ENCODE data around the gene WASF3.

Gene WASF3

DNA sequence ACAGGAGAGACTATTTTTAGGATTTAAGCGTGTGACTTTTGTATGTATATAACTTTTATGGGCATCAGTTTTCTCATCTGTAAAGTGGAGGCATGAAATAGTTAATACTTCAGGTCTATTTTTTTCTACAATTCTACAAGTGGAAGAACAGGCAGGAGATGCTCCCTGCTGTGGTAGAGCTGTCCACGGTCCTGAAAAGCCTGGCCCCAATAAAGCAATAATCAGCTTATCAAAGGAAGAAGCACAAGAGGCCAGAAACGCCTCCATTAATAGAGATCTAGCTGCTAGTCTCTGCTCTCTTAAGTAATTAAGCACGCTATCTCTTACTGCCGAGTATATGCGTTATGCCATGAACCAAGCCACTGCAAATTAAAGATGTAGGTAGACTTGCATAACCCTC lies 28.0 kb upstream of the WASF3 start:
- no peak overlapping the region for H3K4me3 Mint-ChIP-seq
- TF ChIP-seq, protein P1, sequence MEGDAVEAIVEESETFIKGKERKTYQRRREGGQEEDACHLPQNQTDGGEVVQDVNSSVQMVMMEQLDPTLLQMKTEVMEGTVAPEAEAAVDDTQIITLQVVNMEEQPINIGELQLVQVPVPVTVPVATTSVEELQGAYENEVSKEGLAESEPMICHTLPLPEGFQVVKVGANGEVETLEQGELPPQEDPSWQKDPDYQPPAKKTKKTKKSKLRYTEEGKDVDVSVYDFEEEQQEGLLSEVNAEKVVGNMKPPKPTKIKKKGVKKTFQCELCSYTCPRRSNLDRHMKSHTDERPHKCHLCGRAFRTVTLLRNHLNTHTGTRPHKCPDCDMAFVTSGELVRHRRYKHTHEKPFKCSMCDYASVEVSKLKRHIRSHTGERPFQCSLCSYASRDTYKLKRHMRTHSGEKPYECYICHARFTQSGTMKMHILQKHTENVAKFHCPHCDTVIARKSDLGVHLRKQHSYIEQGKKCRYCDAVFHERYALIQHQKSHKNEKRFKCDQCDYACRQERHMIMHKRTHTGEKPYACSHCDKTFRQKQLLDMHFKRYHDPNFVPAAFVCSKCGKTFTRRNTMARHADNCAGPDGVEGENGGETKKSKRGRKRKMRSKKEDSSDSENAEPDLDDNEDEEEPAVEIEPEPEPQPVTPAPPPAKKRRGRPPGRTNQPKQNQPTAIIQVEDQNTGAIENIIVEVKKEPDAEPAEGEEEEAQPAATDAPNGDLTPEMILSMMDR (IDR thresholded peaks at IDR 0.05; ENCODE audit: unreplicated experiment in 3 of 3) = no peak
- peaks cover 9% of the 10 kb centered on the region for H3K27me3 Mint-ChIP-seq (ENCODE audit: low read depth)
- no peaks in the 10 kb centered on the region for H3K36me3 Mint-ChIP-seq (ENCODE audit: low read depth)
- no peak overlapping the region for H3K27ac Mint-ChIP-seq
- no peaks in the 10 kb centered on the region for H3K9me3 Mint-ChIP-seq
- H3K4me1 Mint-ChIP-seq = peaks cover 6% of the 10 kb centered on the region

- peaks cover 5% of the 10 kb centered on the region for H3K27me3 Mint-ChIP-seq (ENCODE audit: low read depth)
- H3K27ac Mint-ChIP-seq = no peak overlapping the region
- TF ChIP-seq, protein P1 (IDR thresholded peaks at IDR 0.05; ENCODE audit: unreplicated experiment in 3 of 3) = no peak
- H3K9me3 Mint-ChIP-seq = no peaks in the 10 kb centered on the region
- no peak overlapping the region for H3K4me3 Mint-ChIP-seq
- H3K4me1 Mint-ChIP-seq = peaks cover 6% of the 10 kb centered on the region
- H3K36me3 Mint-ChIP-seq (ENCODE audit: low read depth) = no peaks in the 10 kb centered on the region
Measured at GRCh38 chr13:26531742-26532141, 25.7 kb upstream of the WASF3 start.

DNA sequence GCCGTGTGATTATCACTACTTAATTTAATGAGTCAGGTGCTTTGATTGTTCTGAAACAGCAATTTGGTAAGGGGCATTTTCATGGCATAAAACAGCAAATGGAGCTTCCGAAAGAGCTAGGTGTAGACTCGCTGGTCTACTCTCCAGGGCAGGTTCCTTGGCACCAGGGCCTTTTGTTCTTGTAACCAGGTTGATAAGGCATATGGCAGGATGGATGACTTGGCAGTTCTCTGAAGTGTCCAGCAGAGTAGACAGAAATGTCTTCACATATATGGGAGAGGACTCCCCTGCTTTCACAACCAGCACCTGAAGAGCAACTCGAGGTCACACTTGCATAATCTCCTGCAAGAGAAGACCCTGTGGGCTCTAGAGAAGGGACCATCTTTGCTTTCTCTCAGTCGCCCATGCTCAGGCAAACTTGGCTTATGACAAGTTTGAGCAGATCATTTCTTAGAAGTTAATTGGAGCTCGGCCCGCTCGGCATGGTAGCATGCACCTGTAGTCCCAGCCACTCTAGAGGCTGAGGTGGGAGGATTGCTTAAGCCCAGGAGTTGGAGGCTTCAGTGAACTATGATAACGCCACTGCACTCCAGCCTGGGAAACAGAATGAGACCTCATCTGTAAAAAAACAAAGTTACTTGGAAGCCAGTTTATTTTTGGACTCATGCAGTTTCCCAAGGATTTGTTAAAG lies 23.3 kb upstream of the WASF3 start:
- peaks cover 10% of the 10 kb centered on the region for H3K27me3 Mint-ChIP-seq (ENCODE audit: low read depth)
- TF ChIP-seq, protein P1 (IDR thresholded peaks at IDR 0.05; ENCODE audit: unreplicated experiment in 3 of 3) = no peak
- H3K27ac Mint-ChIP-seq = no peak overlapping the region
- H3K9me3 Mint-ChIP-seq = no peaks in the 10 kb centered on the region
- H3K36me3 Mint-ChIP-seq (ENCODE audit: low read depth) = no peaks in the 10 kb centered on the region
- no peak overlapping the region for H3K4me3 Mint-ChIP-seq
- peaks cover 7% of the 10 kb centered on the region for H3K4me1 Mint-ChIP-seq

- Mint-ChIP-seq H3K9me3 (no peaks in the 10 kb centered on the region), H3K27me3 (ENCODE audit: low read depth) (peaks cover 25% of the 10 kb centered on the region), H3K27ac (no peak overlapping the region), H3K4me3 (no peak overlapping the region), H3K36me3 (ENCODE audit: low read depth) (no peaks in the 10 kb centered on the region), H3K4me1 (peaks cover 33% of the 10 kb centered on the region)
- TF ChIP-seq, protein P1 (IDR thresholded peaks at IDR 0.05; ENCODE audit: unreplicated experiment in 3 of 3) = no peak
Measured at GRCh38 chr13:26538363-26539317, 18.8 kb upstream of the WASF3 start.

- TF ChIP-seq, protein P1 (IDR thresholded peaks at IDR 0.05; ENCODE audit: unreplicated experiment in 3 of 3) = no peak
- peaks cover 33% of the 10 kb centered on the region for H3K4me1 Mint-ChIP-seq
- peaks cover 25% of the 10 kb centered on the region for H3K27me3 Mint-ChIP-seq (ENCODE audit: low read depth)
- no peak overlapping the region for H3K27ac Mint-ChIP-seq
- H3K4me3 Mint-ChIP-seq = no peak overlapping the region
- H3K9me3 Mint-ChIP-seq = no peaks in the 10 kb centered on the region
- H3K36me3 Mint-ChIP-seq (ENCODE audit: low read depth) = no peaks in the 10 kb centered on the region
Measured at GRCh38 chr13:26539738-26540292, 17.7 kb upstream of the WASF3 start.

All from nephron (organoid).